Mesenchymal stem cell (in vitro differentiated cells and primary cell): Measurements from ENCODE around the gene CPT1C.

Experiments used
- DNase-seq: peaks from one replicate; pipeline ENCODE4 v3.0.0-alpha.2; 2013
- H2AFZ ChIP-seq: one replicate; pipeline ENCODE4 v1.6.1; 2013; ENCODE audit warnings: low read depth, mild to moderate bottlenecking, control low read depth, inconsistent platforms, low read length, moderate library complexity
- H2AK5ac ChIP-seq: 2 replicates; pipeline ENCODE4 v1.6.1; 2013; ENCODE audit warnings: low read length, moderate library complexity, mild to moderate bottlenecking, inconsistent platforms; ENCODE audit not compliant: severe bottlenecking
- H2BK120ac ChIP-seq: one replicate; pipeline ENCODE4 v1.6.1; 2013; ENCODE audit warnings: low read depth, mild to moderate bottlenecking, inconsistent platforms, low read length, moderate library complexity
- H2BK12ac ChIP-seq, 2 experiments: one replicate each; pipeline ENCODE4 v1.6.1; 2013; ENCODE audit warnings: inconsistent platforms in 2 of 2, low read length in 2 of 2, mild to moderate bottlenecking in 2 of 2, moderate library complexity in 2 of 2, control low read depth in 1 of 2
- H2BK15ac ChIP-seq: one replicate; pipeline ENCODE4 v1.6.1; 2013; ENCODE audit warnings: mild to moderate bottlenecking, low read depth, inconsistent platforms; ENCODE audit not compliant: poor library complexity, severe bottlenecking
- H2BK5ac ChIP-seq: 2 replicates; pipeline ENCODE4 v1.6.1; 2013; ENCODE audit warnings: low read depth, mild to moderate bottlenecking, low read length, control low read depth, inconsistent platforms; ENCODE audit not compliant: poor library complexity, severe bottlenecking
- H3K14ac ChIP-seq, 2 experiments: one replicate each; pipeline ENCODE4 v1.6.1; 2013; ENCODE audit warnings: inconsistent platforms in 2 of 2, low read length in 2 of 2, control low read depth in 1 of 2, mild to moderate bottlenecking in 1 of 2, moderate library complexity in 1 of 2
- H3K18ac ChIP-seq, 2 experiments: one replicate each; pipeline ENCODE4 v1.6.1; 2013; ENCODE audit warnings: inconsistent platforms in 2 of 2, low read length in 2 of 2, control low read depth in 1 of 2, low read depth in 1 of 2, mild to moderate bottlenecking in 1 of 2
- H3K23ac ChIP-seq, 2 experiments: one replicate each; pipeline ENCODE4 v1.6.1; 2013; ENCODE audit warnings: inconsistent platforms in 2 of 2, low read length in 2 of 2, mild to moderate bottlenecking in 2 of 2, moderate library complexity in 2 of 2, control low read depth in 1 of 2
- H3K27ac ChIP-seq: 2 replicates; pipeline ENCODE4 v1.5.1; 2013; ENCODE audit warnings: mild to moderate bottlenecking, moderate library complexity, low read length, control low read depth, inconsistent platforms; ENCODE audit not compliant: poor library complexity, severe bottlenecking
- H3K27me3 ChIP-seq, 2 experiments: 2 replicates each; pipeline versions ENCODE4 v1.6.1 to v1.7.0; 2013; ENCODE audit warnings: low read length in 2 of 2, mild to moderate bottlenecking in 2 of 2, moderate library complexity in 2 of 2, control low read depth in 1 of 2, inconsistent platforms in 1 of 2; ENCODE audit not compliant: control insufficient read depth in 1 of 2, insufficient read depth in 1 of 2
- H3K36me3 ChIP-seq, 2 experiments: 2 replicates each; pipeline versions ENCODE4 v1.6.1 to v1.7.0; 2013; ENCODE audit warnings: low read length in 2 of 2, control low read depth in 1 of 2, inconsistent platforms in 1 of 2, low read depth in 1 of 2, mild to moderate bottlenecking in 1 of 2; ENCODE audit not compliant: insufficient read depth in 2 of 2, control insufficient read depth in 1 of 2
- H3K4ac ChIP-seq, 2 experiments: one replicate each; pipeline ENCODE4 v1.6.1; 2013; ENCODE audit warnings: inconsistent platforms in 2 of 2, low read length in 2 of 2, mild to moderate bottlenecking in 2 of 2, moderate library complexity in 2 of 2, control low read depth in 1 of 2, low read depth in 1 of 2
- H3K4me1 ChIP-seq: 2 replicates; pipeline ENCODE4 v1.6.1; 2013; ENCODE audit warnings: low read depth, low read length, control low read depth; ENCODE audit not compliant: control insufficient read depth, insufficient read depth
- H3K4me2 ChIP-seq: 2 replicates; pipeline ENCODE4 v1.6.1; 2013; ENCODE audit warnings: low read length, mild to moderate bottlenecking, inconsistent platforms; ENCODE audit not compliant: poor library complexity, severe bottlenecking
- H3K4me3 ChIP-seq, 2 experiments: 2 replicates each; pipeline versions ENCODE4 v1.5.1 to v1.7.0; 2013; ENCODE audit warnings: low read length in 2 of 2, mild to moderate bottlenecking in 2 of 2, control low read depth in 1 of 2, low read depth in 1 of 2; ENCODE audit not compliant: insufficient read depth in 1 of 2
- H3K79me1 ChIP-seq: replicated peaks from 2 replicates; pipeline ENCODE4 v1.6.1; 2013; ENCODE audit warnings: mild to moderate bottlenecking, control low read depth, low read length, inconsistent platforms; ENCODE audit not compliant: poor library complexity, severe bottlenecking
- H3K9ac ChIP-seq: 2 replicates; pipeline ENCODE4 v1.7.0; 2013; ENCODE audit warnings: mild to moderate bottlenecking, low read length, moderate library complexity
- H3K9me3 ChIP-seq: 2 replicates; pipeline ENCODE4 v1.7.0; 2013; ENCODE audit warnings: mild to moderate bottlenecking, low read length; ENCODE audit not compliant: control insufficient read depth
- H4K8ac ChIP-seq: one replicate; pipeline ENCODE4 v1.6.1; 2013; ENCODE audit warnings: inconsistent platforms, mild to moderate bottlenecking, low read length, moderate library complexity
- H4K91ac ChIP-seq: one replicate; pipeline ENCODE4 v1.6.1; 2013; ENCODE audit warnings: mild to moderate bottlenecking, low read length, inconsistent platforms
- WGBS: methylation state at CpG from one replicate; pipeline ENCODE4 v1.1.7; 2013; ENCODE audit warnings: mixed read lengths; 5-methylcytosine and 5-hydroxymethylcytosine counted together

The CPT1C gene

GRCh38 chr19:49683814-49684250, 7.1 kb upstream of the CPT1C start:
- H2AK5ac ChIP-seq: no peak overlapping the region
- H2BK120ac ChIP-seq: no peak overlapping the region
- H3K9me3 ChIP-seq: no peaks in the 10 kb centered on the region
- H3K4me1 ChIP-seq: peaks cover 25% of the 10 kb centered on the region
- WGBS: 96% methylated on average over 18 of the region's 18 CpGs
- no peak overlapping the region for H3K9ac ChIP-seq
- H2BK12ac ChIP-seq: no peak overlapping the region
- no peak overlapping the region for H4K8ac ChIP-seq
- H3K14ac ChIP-seq: no peak overlapping the region
- no peak overlapping the region for H2BK15ac ChIP-seq
- H3K27ac ChIP-seq: no peak overlapping the region
- H3K79me1 ChIP-seq: peaks cover 18% of the 10 kb centered on the region
- H4K91ac ChIP-seq: no peak overlapping the region
- no peak overlapping the region for H3K4me2 ChIP-seq
- no peak overlapping the region for H3K23ac ChIP-seq
- no peak overlapping the region for H3K4ac ChIP-seq
- no peak overlapping the region for H2AFZ ChIP-seq
- no peak for DNase-seq
- H3K4me3 ChIP-seq: no peak overlapping the region
- no peaks in the 10 kb centered on the region for H3K27me3 ChIP-seq
- H3K18ac ChIP-seq: no peak overlapping the region
- H2BK5ac ChIP-seq: no peak overlapping the region
- peaks cover 58 to 78% of the 10 kb centered on the region in 2 experiments for H3K36me3 ChIP-seq

- H2BK120ac ChIP-seq: no peak overlapping the region
- no peak overlapping the region for H2BK5ac ChIP-seq
- H3K23ac ChIP-seq: no peak overlapping the region
- H2AK5ac ChIP-seq: no peak overlapping the region
- no peak overlapping the region for H3K9ac ChIP-seq
- H3K79me1 ChIP-seq: peaks cover 18% of the 10 kb centered on the region
- no peak overlapping the region for H3K18ac ChIP-seq
- no peak overlapping the region for H2BK15ac ChIP-seq
- H3K4ac ChIP-seq: no peak overlapping the region
- no peak overlapping the region for H3K4me2 ChIP-seq
- no peak overlapping the region for H4K91ac ChIP-seq
- no peaks in the 10 kb centered on the region for H3K27me3 ChIP-seq
- H3K9me3 ChIP-seq: no peaks in the 10 kb centered on the region
- H2AFZ ChIP-seq: no peak overlapping the region
- H3K14ac ChIP-seq: no peak overlapping the region
- no peak overlapping the region for H4K8ac ChIP-seq
- H2BK12ac ChIP-seq: no peak overlapping the region
- H3K27ac ChIP-seq: no peak overlapping the region
- peaks cover 20% of the 10 kb centered on the region for H3K4me1 ChIP-seq
- H3K36me3 ChIP-seq: peaks cover 58 to 84% of the 10 kb centered on the region in 2 experiments
- no peak overlapping the region for H3K4me3 ChIP-seq
- DNase-seq: no peak
- WGBS: 89% methylated on average over 35 of the region's 35 CpGs
Observed at GRCh38 chr19:49684251-49684982, 6.5 kb upstream of the CPT1C start.

GRCh38 chr19:49684983-49685553, 5.8 kb upstream of the CPT1C start:
- H3K79me1 ChIP-seq: peaks cover 20% of the 10 kb centered on the region
- no peak overlapping the region for H2AFZ ChIP-seq
- no peak overlapping the region for H2BK5ac ChIP-seq
- H4K91ac ChIP-seq: no peak overlapping the region
- no peaks in the 10 kb centered on the region for H3K9me3 ChIP-seq
- H3K23ac ChIP-seq: no peak overlapping the region
- no peak overlapping the region for H2AK5ac ChIP-seq
- H2BK12ac ChIP-seq: no peak overlapping the region
- whole genome bisulfite sequencing: 95% methylated on average over 13 of the region's 13 CpGs
- peaks cover 58 to 81% of the 10 kb centered on the region in 2 experiments for H3K36me3 ChIP-seq
- no peak overlapping the region for H3K18ac ChIP-seq
- no peak for DNase-seq
- H3K4me3 ChIP-seq: no peak overlapping the region
- H4K8ac ChIP-seq: peak overlapping the region; percentile 27
- no peak overlapping the region for H3K4ac ChIP-seq
- peaks cover 20% of the 10 kb centered on the region for H3K4me1 ChIP-seq
- H3K4me2 ChIP-seq: no peak overlapping the region
- no peak overlapping the region for H3K9ac ChIP-seq
- no peak overlapping the region for H2BK15ac ChIP-seq
- H2BK120ac ChIP-seq: no peak overlapping the region
- H3K27me3 ChIP-seq: no peaks in the 10 kb centered on the region
- no peak overlapping the region for H3K14ac ChIP-seq
- H3K27ac ChIP-seq: no peak overlapping the region

GRCh38 chr19:49685845-49686332, 5.0 kb upstream of the CPT1C start:
- Histone ChIP-seq H3K4me2 (no peak overlapping the region), H2BK12ac (no peak overlapping the region), H3K9me3 (no peaks in the 10 kb centered on the region), H2AFZ (no peak overlapping the region), H3K9ac (no peak overlapping the region), H2BK5ac (no peak overlapping the region), H3K4me1 (peaks cover 20% of the 10 kb centered on the region), H3K4ac (no peak overlapping the region), H4K91ac (no peak overlapping the region), H3K14ac (no peak overlapping the region), H3K27ac (no peak overlapping the region), H3K4me3 (no peak overlapping the region), H2AK5ac (no peak overlapping the region), H3K18ac (no peak overlapping the region), H3K23ac (no peak overlapping the region), H2BK15ac (no peak overlapping the region), H3K79me1 (peaks cover 22% of the 10 kb centered on the region), H4K8ac (no peak overlapping the region), H2BK120ac (no peak overlapping the region), H3K36me3 (peaks cover 58 to 75% of the 10 kb centered on the region in 2 experiments), H3K27me3 (no peaks in the 10 kb centered on the region)
- no peak for DNase-seq
- 94% methylated on average over 22 of the region's 23 CpGs for WGBS
